Ecto neural progenitor cell (in vitro differentiated cells): ENCODE results near the gene RHBDD1.

Experiments
- DNase-seq: peaks from one replicate; pipeline ENCODE4 v3.0.0-alpha.2; 2018; ENCODE audit warnings: low spot score

RHBDD1 gene

GRCh38 chr2:226915846-226916360, 80.0 kb downstream of the RHBDD1 start:
- DNase-seq = no peak

- DNase-seq = no peak
These were observed 80.8 kb downstream of the RHBDD1 start for GRCh38 chr2:226916669-226917068.

GRCh38 chr2:226932443-226932842, 96.6 kb downstream of the RHBDD1 start:
- no peak for DNase-seq

DNA sequence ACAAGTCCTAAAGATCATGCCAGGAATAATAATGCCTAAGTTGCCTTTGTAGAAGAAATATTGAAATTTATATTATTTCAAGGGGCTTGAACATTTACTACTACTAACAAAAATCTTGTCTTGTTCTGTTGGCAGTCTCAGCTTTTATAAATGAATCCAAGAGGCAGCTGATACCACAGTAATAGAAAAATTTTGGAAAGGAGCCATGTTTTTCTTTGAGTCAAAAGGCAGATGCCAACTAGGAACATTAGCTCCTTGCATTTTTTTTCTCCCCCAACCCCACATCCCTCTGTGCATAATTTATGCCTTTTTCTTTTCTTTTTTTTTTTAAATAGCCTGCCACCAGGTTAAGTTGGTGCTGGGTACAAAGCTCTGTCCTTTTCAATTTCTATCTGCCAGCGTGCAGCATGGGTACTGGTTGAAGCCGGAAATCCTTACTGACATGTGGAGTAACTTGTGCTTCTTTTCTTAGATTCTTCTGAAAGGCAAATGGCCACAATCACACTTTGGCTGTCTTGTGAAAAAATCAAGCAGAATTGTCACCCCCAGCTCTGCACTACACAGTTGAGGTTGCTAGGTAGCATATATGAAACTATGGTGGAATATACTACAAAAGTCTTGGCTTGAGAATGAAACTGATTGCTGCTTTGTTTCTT, 98.8 kb downstream of the RHBDD1 start:
- no peak for DNase-seq

- DNase-seq = no peak
These were observed 108.2 kb downstream of the RHBDD1 start for GRCh38 chr2:226943862-226944620.

DNA sequence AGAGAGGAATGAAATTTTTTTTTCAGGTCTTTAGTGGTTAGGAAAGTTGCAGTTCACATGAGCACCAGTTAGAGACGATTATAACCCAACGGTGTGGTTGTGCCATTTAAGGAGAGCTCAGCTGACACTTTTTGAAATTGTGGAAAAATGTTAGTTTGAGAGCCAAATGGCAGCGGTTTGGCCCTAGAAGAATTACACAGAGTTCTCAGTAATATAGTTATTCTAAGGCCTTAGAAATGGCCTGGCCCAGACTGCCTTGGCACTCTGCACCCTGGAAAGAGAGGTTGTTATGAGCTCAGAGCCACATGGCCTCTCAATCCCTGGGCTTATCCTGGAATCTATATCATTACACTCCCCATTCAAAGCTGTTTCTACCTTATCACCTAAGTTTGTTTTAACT, 117.4 kb downstream of the RHBDD1 start:
- DNase-seq = no peak

GRCh38 chr2:226953826-226954225, 118.0 kb downstream of the RHBDD1 start:
- no peak for DNase-seq

- no peak for DNase-seq
These were observed 120.8 kb downstream of the RHBDD1 start for GRCh38 chr2:226956659-226957058.

DNA sequence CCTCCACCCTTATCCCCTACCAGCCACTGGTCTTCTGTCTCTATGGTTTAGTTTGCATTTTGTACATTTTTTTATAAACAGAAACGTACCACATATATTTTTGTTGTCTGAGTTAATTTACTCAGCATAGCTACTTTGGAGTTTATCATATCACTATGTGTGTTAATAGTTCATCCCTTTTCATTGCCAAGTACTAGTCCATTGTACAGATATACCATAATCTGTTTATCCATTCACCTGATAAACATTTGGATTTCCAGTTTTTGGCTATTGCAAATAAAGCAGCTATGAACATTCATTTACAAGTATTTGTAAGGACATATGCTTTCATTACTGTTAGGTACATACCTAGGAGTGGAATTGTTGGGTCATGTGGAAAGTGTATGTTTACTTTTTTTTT, 123.6 kb downstream of the RHBDD1 start:
- DNase-seq = no peak

GRCh38 chr2:226962176-226962773, 126.4 kb downstream of the RHBDD1 start:
- no peak for DNase-seq

GRCh38 chr2:226963528-226963927, 127.7 kb downstream of the RHBDD1 start:
- no peak for DNase-seq

DNA sequence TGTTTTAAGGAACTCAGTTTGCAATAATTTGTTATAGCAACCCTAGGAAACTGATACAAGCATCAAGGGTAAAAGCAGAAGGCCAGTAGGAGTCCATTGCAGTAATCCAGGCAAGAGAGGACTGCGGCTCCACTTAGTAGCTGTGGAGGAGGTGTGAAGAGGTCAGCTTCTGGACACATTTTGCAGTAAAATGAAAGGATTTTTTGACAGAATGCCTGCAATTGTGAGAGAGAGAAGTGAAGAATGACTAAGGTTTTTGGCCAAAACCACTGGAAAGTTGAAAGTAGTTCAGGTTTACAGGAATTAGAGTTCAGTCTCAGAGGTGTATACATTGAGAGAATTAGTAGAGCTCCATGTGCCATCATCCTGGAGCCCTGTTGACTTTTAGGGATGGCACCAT, 129.5 kb downstream of the RHBDD1 start:
- DNase-seq = no peak

DNA sequence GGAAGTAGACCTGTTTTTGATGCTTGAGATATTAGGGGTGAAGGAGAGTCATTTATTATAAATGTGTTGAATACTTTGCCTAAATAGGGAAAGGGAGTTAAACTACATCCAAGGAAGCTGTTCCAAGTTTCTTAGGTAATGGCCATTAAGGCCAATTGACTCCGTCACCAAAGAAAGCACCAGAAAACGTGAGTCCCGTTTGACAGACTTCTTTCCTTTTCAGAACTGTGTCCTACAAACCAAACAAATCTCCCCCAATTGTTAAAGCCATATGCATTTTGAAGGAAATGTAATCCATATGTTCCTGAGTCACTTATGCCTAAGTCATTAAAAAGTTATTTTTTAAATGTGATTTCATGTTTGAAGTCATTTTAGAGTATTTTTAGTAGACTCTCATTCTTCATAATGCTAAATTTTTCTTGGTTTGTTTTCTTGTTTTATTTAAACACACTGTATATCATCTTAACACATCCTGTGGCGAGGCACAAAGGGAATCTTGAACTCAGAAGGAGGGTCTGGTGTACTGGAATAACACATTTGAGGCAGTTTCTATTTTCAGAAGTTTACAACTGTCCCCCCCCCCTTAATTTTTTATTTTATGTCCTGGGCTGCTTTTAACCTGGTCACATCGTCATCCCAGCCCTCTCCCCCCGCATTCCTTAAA, 133.7 kb downstream of the RHBDD1 start:
- no peak for DNase-seq

DNA sequence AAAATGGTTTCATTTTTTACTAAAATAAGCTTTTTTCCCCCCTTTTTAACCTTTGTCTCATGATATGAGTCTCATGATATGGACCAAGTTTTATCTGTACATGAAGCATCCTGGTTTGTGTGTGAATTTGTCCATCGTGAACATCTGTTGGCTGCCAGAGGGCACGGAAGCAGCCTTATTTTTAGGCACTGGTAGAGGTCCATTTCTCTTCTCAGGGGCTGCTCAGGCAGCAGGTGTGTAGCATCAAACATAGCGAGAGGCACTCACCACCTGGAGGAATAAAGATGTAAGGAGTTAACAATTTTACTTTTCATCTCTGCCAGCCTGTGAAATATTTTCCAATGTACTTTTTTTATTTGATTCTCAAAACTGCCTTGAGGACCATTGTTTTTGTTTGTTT, 134.5 kb downstream of the RHBDD1 start:
- no peak for DNase-seq

DNA sequence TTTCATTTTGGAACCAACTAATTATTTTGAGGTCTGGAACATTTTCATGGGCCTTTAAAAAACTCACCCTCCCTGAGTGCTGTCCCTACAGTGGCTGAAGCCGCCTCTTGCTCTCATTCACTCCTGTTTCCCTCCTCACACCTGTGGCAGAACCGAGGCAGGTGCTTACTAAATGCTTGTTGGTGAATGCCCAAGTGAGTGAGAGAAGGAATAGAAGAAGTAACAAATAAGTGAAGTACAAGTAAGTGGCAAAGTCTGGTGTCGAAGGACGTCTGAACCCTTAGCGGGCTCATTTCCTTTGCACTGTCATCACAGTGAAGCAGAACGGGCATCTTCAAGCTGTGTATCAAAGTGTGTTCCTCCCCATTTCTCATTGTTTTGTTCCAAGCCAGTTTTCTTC, 135.2 kb downstream of the RHBDD1 start:
- DNase-seq = no peak

GRCh38 chr2:226971770-226972169, 135.9 kb downstream of the RHBDD1 start:
- no peak for DNase-seq

DNA sequence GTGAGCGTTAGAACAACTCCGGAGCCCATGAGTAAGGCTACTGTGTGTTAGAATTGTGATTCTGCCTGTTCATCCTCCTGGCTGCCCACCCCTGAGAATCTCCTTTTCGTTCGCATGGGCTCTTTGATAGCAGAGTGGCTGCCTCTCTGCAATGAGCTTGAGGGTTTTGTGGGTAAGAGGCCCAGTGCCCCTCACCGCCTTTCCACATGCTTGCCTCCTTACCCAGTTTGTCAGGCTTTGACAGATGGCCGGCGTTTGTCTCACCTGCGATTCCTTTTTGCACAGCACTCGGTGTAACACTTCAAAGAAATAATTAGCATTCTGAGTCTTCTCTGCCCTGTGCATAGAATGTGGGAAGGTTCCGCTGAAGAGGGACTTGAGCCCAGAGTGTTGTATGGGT, 138.0 kb downstream of the RHBDD1 start:
- no peak for DNase-seq

- DNase-seq = no peak
These were observed 141.9 kb downstream of the RHBDD1 start for GRCh38 chr2:226977775-226978190.

GRCh38 chr2:226978300-226978699, 142.4 kb downstream of the RHBDD1 start:
- DNase-seq = no peak

GRCh38 chr2:226979004-226979403, 143.2 kb downstream of the RHBDD1 start:
- DNase-seq = no peak

GRCh38 chr2:226981791-226982326, 146.0 kb downstream of the RHBDD1 start:
- DNase-seq = no peak
